Ishikawa (cell line): ENCODE data around the gene PYGO2.

Source experiments
- CEBPB ChIP-seq: IDR thresholded peaks from 2 replicates; pipeline ENCODE4 v1.6.1; 2012
- CREB1 ChIP-seq: IDR thresholded peaks from 2 replicates; pipeline ENCODE4 v1.6.1; 2012; ENCODE audit warnings: low read depth
- EGR1 ChIP-seq: IDR thresholded peaks from 2 replicates; pipeline ENCODE4 v1.6.1; 2012
- EP300 ChIP-seq: IDR thresholded peaks from 2 replicates; pipeline ENCODE4 v1.6.1; 2012; ENCODE audit warnings: borderline replicate concordance
- FOXM1 ChIP-seq: IDR thresholded peaks from 2 replicates; pipeline ENCODE4 v1.6.1; 2012; ENCODE audit warnings: low read depth, borderline replicate concordance
- MAX ChIP-seq: IDR thresholded peaks from 2 replicates; pipeline ENCODE4 v1.6.1; 2012
- NFIC ChIP-seq: IDR thresholded peaks from 2 replicates; pipeline ENCODE4 v1.6.1; 2012
- RAD21 ChIP-seq: IDR thresholded peaks from 2 replicates; pipeline ENCODE4 v1.6.1; 2012; ENCODE audit warnings: low read depth
- REST ChIP-seq: IDR thresholded peaks from 2 replicates; pipeline ENCODE4 v1.6.1; 2012; ENCODE audit warnings: low read depth, mild to moderate bottlenecking
- TAF1 ChIP-seq: IDR thresholded peaks from 2 replicates; pipeline ENCODE4 v1.6.1; 2012; ENCODE audit warnings: low read depth, mild to moderate bottlenecking
- TCF12 ChIP-seq: IDR thresholded peaks from 2 replicates; pipeline ENCODE4 v1.6.1; 2012; ENCODE audit warnings: low read depth
- TEAD4 ChIP-seq: IDR thresholded peaks from 2 replicates; pipeline ENCODE4 v1.6.1; 2012
- USF1 ChIP-seq: IDR thresholded peaks from 2 replicates; pipeline ENCODE4 v1.6.1; 2012
- YY1 ChIP-seq: IDR thresholded peaks from 2 replicates; pipeline ENCODE4 v1.6.1; 2012; ENCODE audit warnings: low read depth
- ZBTB7A ChIP-seq: IDR thresholded peaks from 2 replicates; pipeline ENCODE4 v1.6.1; 2012; ENCODE audit warnings: low read depth

PYGO2 gene

GRCh38 chr1:154995301-154995983 is 33.9 kb upstream of the PYGO2 start:
- 0 out of 2 replicates have a peak, but pooled peaks have one; percentile 29 for TF ChIP-seq TEAD4
- peak; percentile 33; the same call in 1 of the 2 replicates for TF ChIP-seq RAD21

GRCh38 chr1:154994591-154994990 is 33.0 kb upstream of the PYGO2 start:
- TF ChIP-seq NFIC = no peak
- TF ChIP-seq TAF1 = no peak
- no peak for TF ChIP-seq RAD21
- TF ChIP-seq MAX = no peak
- no peak for TF ChIP-seq EGR1
- TF ChIP-seq USF1 = no peak
- no peak for TF ChIP-seq TEAD4
- TF ChIP-seq TCF12 = no peak
- no peak for TF ChIP-seq FOXM1
- no peak for TF ChIP-seq ZBTB7A
- TF ChIP-seq YY1 = no peak
- TF ChIP-seq EP300 = no peak
- TF ChIP-seq REST = no peak
- TF ChIP-seq CREB1 = no peak

- TF ChIP-seq RAD21 (no peak), NFIC (0 out of 2 replicates have a peak, but pooled peaks have one; percentile 3)
These were observed 32.6 kb upstream of the PYGO2 start for GRCh38 chr1:154994269-154994587.

GRCh38 chr1:154993572-154994268 is 32.1 kb upstream of the PYGO2 start, which contains the start of gene LENEP:
LENEP (plus strand) TSS chr1:154993586; CDS start chr1:154993608, 22 bp downstream.
- TF ChIP-seq TEAD4 = no peak
- TF ChIP-seq MAX = no peak
- no peak for TF ChIP-seq CEBPB
- no peak for TF ChIP-seq REST
- TF ChIP-seq NFIC = 0 out of 2 replicates have a peak, but pooled peaks have one; percentile 12
- no peak for TF ChIP-seq TCF12

- TF ChIP-seq RAD21 (no peak), USF1 (no peak), YY1 (no peak), EGR1 (no peak), ZBTB7A (no peak), CREB1 (no peak), TEAD4 (no peak), MAX (no peak)
These were observed 31.4 kb upstream of the PYGO2 start for GRCh38 chr1:154992721-154993571.

- TF ChIP-seq MAX = no peak
- no peak for TF ChIP-seq TAF1
- TF ChIP-seq TEAD4 = no peak
- no peak for TF ChIP-seq CEBPB
- TF ChIP-seq RAD21 = no peak
- TF ChIP-seq NFIC = no peak
- TF ChIP-seq ZBTB7A = no peak
- TF ChIP-seq EP300 = no peak
These were observed 28.7 kb upstream of the PYGO2 start for GRCh38 chr1:154990276-154990675.
